A549 (cell line): ENCODE results near the gene TRIO. TPM values are rescaled to one million over a fixed set of nuclear protein-coding genes. Genes with fewer than 3 reads are reported as not detected.
A peak's percentile ranks its signal among the peaks of the same experiment; 100 is the strongest.

Source experiments
- ATAC-seq, 2 experiments: fragments of 200-7000 bp in 1 of 2; fragments of >200 bp in 1 of 2; cut with Nextera tagmentation in 1 of 2; cut with Tn5 transposase in 1 of 2; 3 replicates each; pipeline versions ENCODE4 v1.8.0 to v1.9.1; 2018 to 2020; ENCODE audit warnings: mild to moderate bottlenecking in 1 of 2, moderate library complexity in 1 of 2
- CTCF ChIA-PET: fragments of 300-600 bp; sonication (Branson Sonifier 250); formaldehyde crosslinking; extraction: SDS; loops from one replicate; lab custom pipeline; 2021; ENCODE audit warnings: antibody characterized with exemption, inconsistent platforms; lab: Yijun Ruan, JAX
- POLR2A ChIA-PET: fragments of 350-600 bp; formaldehyde crosslinking; extraction: SDS; loops from one replicate; lab custom pipeline; 2021; ENCODE audit warnings: antibody characterized with exemption, inconsistent platforms; lab: Yijun Ruan, JAX
- DNase-seq, 2 experiments: peaks; one replicate each; pipeline versions ENCODE4 v3.0.0 to v3.0.0-alpha.2; 2011 to 2016; ENCODE audit warnings: low read depth in 1 of 2, low spot score in 1 of 2
- FAIRE-seq: peaks from 2 replicates; lab custom pipeline; 2011; peaks lifted over from hg19 to GRCh38; lab: Jason Lieb, UNC
- H3K27ac ChIP-seq, 2 experiments: fragments of >200 bp; sonication (Bioruptor Twin); formaldehyde crosslinking; 3 replicates each; pipeline ENCODE4 v1.5.1; 2016 to 2017
- H3K4me1 ChIP-seq: fragments of >200 bp; sonication (Bioruptor Twin); formaldehyde crosslinking; 3 replicates; pipeline ENCODE4 v1.6.1; 2016
- H3K4me2 ChIP-seq: fragments of >200 bp; sonication (Bioruptor Twin); formaldehyde crosslinking; 3 replicates; pipeline ENCODE4 v1.6.1; 2016
- H3K4me3 ChIP-seq: fragments of >200 bp; sonication (Bioruptor Twin); formaldehyde crosslinking; 3 replicates; pipeline ENCODE4 v1.5.1; 2016
- H3K9me3 ChIP-seq: fragments of >200 bp; sonication (Bioruptor Twin); formaldehyde crosslinking; 3 replicates; pipeline ENCODE4 v1.6.1; 2016
- ATOH8 ChIP-seq: fragments of 250-450 bp; sonication (Bioruptor Pico); IDR thresholded peaks from 2 replicates; pipeline ENCODE4 v1.5.0; 2020; ENCODE audit warnings: low read depth, mild to moderate bottlenecking, moderate library complexity
- BHLHE40 ChIP-seq: IDR thresholded peaks from 2 replicates; pipeline ENCODE4 v1.6.1; 2012; ENCODE audit warnings: low read depth, low read length, inconsistent platforms
- CEBPB ChIP-seq, 2 experiments: fragments of >200 bp in 1 of 2; sonication (Bioruptor Twin) in 1 of 2; formaldehyde crosslinking in 1 of 2; IDR thresholded peaks; 2 replicates each; pipeline ENCODE4 v1.6.1; 2012 to 2016
- ELK1 ChIP-seq: fragments of 150-350 bp; IDR thresholded peaks from 2 replicates; pipeline ENCODE4 v1.6.1; 2014; ENCODE audit warnings: low read depth, mild to moderate bottlenecking, low read length
- EP300 ChIP-seq, 2 experiments: fragments of >200 bp; sonication (Bioruptor Twin); formaldehyde crosslinking; IDR thresholded peaks; 2 replicates in 1 of 2; 3 replicates in 1 of 2; pipeline ENCODE4 v1.6.1; 2016 to 2017
- HES2 ChIP-seq: fragments of >200 bp; sonication (Bioruptor Twin); formaldehyde crosslinking; IDR thresholded peaks from 2 replicates; pipeline ENCODE4 v1.6.1; 2016
- JUN ChIP-seq, 2 experiments: fragments of >200 bp; sonication (Bioruptor Twin); formaldehyde crosslinking; IDR thresholded peaks; 2 replicates in 1 of 2; 3 replicates in 1 of 2; pipeline ENCODE4 v1.6.1; 2016 to 2017
- MAX ChIP-seq: IDR thresholded peaks from 2 replicates; pipeline ENCODE4 v1.6.1; 2012
- MAZ ChIP-seq: fragments of 150-350 bp; IDR thresholded peaks from 2 replicates; pipeline ENCODE4 v1.6.1; 2014; ENCODE audit warnings: antibody characterized with exemption, low read depth, low read length, borderline replicate concordance
- MYC ChIP-seq: IDR thresholded peaks from 2 replicates; pipeline ENCODE4 v1.6.1; 2012; ENCODE audit warnings: mild to moderate bottlenecking, inconsistent platforms, low read length, improper control_type of control experiment, borderline replicate concordance
- NPAS2 ChIP-seq: fragments of 250-450 bp; sonication (Bioruptor Pico); IDR thresholded peaks from 2 replicates; pipeline ENCODE4 v1.8.0; 2022; ENCODE audit warnings: mild to moderate bottlenecking, moderate library complexity, borderline replicate concordance
- POLR2AphosphoS2 ChIP-seq: conservative IDR thresholded peaks from 2 replicates; pipeline ENCODE4 v1.6.1; 2012; ENCODE audit warnings: low read length, improper control_type of control experiment, inconsistent platforms
- ZSCAN20 ChIP-seq: fragments of 250-450 bp; sonication (Bioruptor Pico); IDR thresholded peaks from 2 replicates; pipeline ENCODE4 v1.8.0; 2022; ENCODE audit warnings: mild to moderate bottlenecking, moderate library complexity
- WGBS: methylation state at CpG from one replicate; pipeline ENCODE4 v1.1.6; 2017; ENCODE audit errors: missing lambda C conversion rate; 5-methylcytosine and 5-hydroxymethylcytosine counted together
- polyA plus RNA-seq, 4 experiments: library from polyadenylated mRNA; depleted of rRNA in 3 of 4; stranded (reverse); fragments of >200 nt; fragmentation: RNase III in 1 of 4; extraction: RNeasy Plus Mini Kit Qiagen cat#74134 plus additional on column Dnase treatment in 1 of 4; gene quantifications; 2 replicates in 3 of 4; 3 replicates in 1 of 4; pipeline ENCODE4 v1.2.3, GENCODE V29; 2011 to 2017
- TF ChIP-seq, protein P1 (sequence below): fragments of >200 bp; sonication (Bioruptor Twin); formaldehyde crosslinking; IDR thresholded peaks from 3 replicates; pipeline ENCODE4 v1.6.1; 2016
- TF ChIP-seq, protein P2 (sequence below): fragments of 450-650 bp; IDR thresholded peaks from 2 replicates; pipeline ENCODE4 v1.6.1; 2014; ENCODE audit warnings: antibody characterized with exemption
- TF ChIP-seq, protein P3 (sequence below): IDR thresholded peaks from 2 replicates; pipeline ENCODE4 v1.6.1; 2012; ENCODE audit warnings: low read depth, borderline replicate concordance

TRIO gene
- polyA plus RNA-seq, 2 of the 4 experiments (the other 2 are of a cell fraction): 47.5 to 79.0 TPM

DNA sequence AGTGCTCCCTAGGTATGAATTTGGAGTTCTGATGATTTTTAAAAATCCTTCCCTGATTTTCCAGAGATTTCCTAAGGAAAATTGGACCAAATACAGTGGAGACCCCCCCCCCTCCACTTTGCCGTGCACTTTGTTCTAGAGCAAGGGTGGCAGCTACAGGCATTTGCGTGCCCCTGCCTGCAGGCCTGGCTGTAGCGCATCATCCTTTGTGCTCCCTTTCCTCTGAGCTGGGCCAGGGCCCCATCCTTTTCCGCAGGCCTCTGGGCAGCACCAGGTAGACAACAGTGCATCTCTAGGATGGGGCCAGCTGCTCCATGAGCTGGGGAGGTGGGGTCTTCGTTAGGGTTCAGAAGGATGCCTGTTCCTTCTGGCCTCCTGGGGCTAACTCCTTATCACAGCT, 39.6 kb downstream of the TRIO start:
- peak in 1 of 2 experiments; percentile 11; a peak in 2 of 6 replicates for ATAC-seq
- POLR2A ChIA-PET: no interaction called here
- peak overlapping the region; percentile 86 for H3K4me2 ChIP-seq

DNA sequence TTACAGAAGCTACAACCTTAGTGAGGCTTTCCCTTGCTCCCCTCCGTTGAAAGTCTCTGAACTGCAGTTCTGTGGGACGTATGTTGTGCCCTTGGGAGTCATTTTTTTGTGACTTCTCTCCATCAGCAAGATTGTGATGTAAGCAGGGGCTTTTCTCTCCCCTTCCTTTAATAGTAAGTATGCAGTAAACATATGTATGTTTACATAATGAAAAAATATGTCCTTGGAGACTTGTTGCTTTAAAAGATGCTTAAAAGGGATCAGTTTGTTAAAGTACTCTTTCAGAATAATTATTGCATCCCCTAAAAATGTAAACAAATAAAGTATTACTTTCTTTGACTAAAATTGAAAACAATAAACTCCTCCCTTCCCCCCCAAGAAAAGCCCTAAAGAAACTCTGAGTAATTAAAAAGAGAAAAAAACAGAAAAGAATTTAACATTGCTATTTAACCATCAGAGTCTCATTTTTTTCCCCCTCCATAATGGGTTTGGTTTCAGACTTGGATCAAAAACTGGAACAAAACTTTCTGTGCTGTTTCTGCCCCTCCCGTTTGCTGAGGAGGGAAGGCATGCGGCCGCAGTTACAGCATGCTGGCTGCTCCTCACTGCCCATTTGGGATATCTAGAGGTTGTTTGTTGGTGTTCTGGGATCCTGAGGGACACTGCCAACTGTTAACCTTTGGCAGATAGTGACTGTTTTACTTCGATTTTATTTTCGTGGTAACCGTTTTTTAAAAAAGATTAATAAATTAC, 40.2 kb downstream of the TRIO start:
- 40% methylated on average over 8 of the region's 8 CpGs for WGBS
- ATAC-seq (no peak), DNase-seq (no peak), FAIRE-seq (no peak)
- Histone ChIP-seq H3K4me1 (peaks cover 100% of the 10 kb centered on the region), H3K4me2 (peak overlapping the region; percentile 86), H3K27ac (peak overlapping the region; percentile 79 to 92), H3K9me3 (no peaks in the 10 kb centered on the region), H3K4me3 (no peak overlapping the region)
- ChIA-PET CTCF (interaction anchor here (0.9 to 2.4 kb wide), 4 partner anchors 8 to 87 kb away, joined by 3 to 13 read pairs (median 6); partner anchors contain the start of gene TRIO), POLR2A (no interaction called here)
- TF ChIP-seq MAX: peak; percentile 29; the same call in 1 of the 2 replicates
- no peak for TF ChIP-seq POLR2AphosphoS2

More for the DNA sequence above, 39.6 kb downstream of the TRIO start:
- WGBS: 54% methylated on average over 5 of the region's 5 CpGs
- no peak for FAIRE-seq
- DNase-seq: no peak
- Histone ChIP-seq H3K27ac (peak overlapping the region; percentile 79 to 92), H3K9me3 (no peaks in the 10 kb centered on the region), H3K4me3 (no peak overlapping the region), H3K4me1 (peaks cover 100% of the 10 kb centered on the region)
- TF ChIP-seq ATOH8 (CRISPR knock-in tag) (no peak), JUN (IDR thresholded peaks at IDR 0.05) (no peak), CEBPB (IDR thresholded peaks at IDR 0.05) (no peak), MAZ (no peak), BHLHE40 (no peak), HES2 (no peak), NPAS2 (CRISPR knock-in tag) (no peak), MYC (no peak), ZSCAN20 (CRISPR knock-in tag) (no peak), EP300 (IDR thresholded peaks at IDR 0.05) (no peak), ELK1 (no peak)
- TF ChIP-seq, protein P1, sequence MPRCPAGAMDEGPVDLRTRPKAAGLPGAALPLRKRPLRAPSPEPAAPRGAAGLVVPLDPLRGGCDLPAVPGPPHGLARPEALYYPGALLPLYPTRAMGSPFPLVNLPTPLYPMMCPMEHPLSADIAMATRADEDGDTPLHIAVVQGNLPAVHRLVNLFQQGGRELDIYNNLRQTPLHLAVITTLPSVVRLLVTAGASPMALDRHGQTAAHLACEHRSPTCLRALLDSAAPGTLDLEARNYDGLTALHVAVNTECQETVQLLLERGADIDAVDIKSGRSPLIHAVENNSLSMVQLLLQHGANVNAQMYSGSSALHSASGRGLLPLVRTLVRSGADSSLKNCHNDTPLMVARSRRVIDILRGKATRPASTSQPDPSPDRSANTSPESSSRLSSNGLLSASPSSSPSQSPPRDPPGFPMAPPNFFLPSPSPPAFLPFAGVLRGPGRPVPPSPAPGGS: no peak
- TF ChIP-seq, protein P2, sequence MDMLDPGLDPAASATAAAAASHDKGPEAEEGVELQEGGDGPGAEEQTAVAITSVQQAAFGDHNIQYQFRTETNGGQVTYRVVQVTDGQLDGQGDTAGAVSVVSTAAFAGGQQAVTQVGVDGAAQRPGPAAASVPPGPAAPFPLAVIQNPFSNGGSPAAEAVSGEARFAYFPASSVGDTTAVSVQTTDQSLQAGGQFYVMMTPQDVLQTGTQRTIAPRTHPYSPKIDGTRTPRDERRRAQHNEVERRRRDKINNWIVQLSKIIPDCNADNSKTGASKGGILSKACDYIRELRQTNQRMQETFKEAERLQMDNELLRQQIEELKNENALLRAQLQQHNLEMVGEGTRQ: no peak
- TF ChIP-seq, protein P3, sequence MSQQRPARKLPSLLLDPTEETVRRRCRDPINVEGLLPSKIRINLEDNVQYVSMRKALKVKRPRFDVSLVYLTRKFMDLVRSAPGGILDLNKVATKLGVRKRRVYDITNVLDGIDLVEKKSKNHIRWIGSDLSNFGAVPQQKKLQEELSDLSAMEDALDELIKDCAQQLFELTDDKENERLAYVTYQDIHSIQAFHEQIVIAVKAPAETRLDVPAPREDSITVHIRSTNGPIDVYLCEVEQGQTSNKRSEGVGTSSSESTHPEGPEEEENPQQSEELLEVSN: no peak
- CTCF ChIA-PET: interaction anchor here (0.9 to 2.4 kb wide), 4 partner anchors 8 to 88 kb away, joined by 3 to 13 read pairs (median 6); partner anchors contain the start of gene TRIO
